ENCODE results near the gene CPEB3. TPM values are rescaled to one million over a fixed set of nuclear protein-coding genes. Genes with fewer than 3 reads are reported as not detected.
A peak's percentile ranks its signal among the peaks of the same experiment; 100 is the strongest.

Gene CPEB3
- total RNA-seq, 1 experiment from 2014 or later, result 0.62 TPM

GRCh38 chr10:92102601-92103213, 188.2 kb downstream of the CPEB3 start:
- Histone ChIP-seq H3K4me3 (ENCODE audit: insufficient read depth, low read depth, low read length) (no peak overlapping the region), H3K36me3 (replicated peaks; ENCODE audit: control insufficient read depth, insufficient read depth, low read length) (no peaks in the 10 kb centered on the region), H3K27me3 (ENCODE audit: control insufficient read depth, insufficient read depth, low read length) (no peaks in the 10 kb centered on the region)
- DNase-seq, result no peak

DNA sequence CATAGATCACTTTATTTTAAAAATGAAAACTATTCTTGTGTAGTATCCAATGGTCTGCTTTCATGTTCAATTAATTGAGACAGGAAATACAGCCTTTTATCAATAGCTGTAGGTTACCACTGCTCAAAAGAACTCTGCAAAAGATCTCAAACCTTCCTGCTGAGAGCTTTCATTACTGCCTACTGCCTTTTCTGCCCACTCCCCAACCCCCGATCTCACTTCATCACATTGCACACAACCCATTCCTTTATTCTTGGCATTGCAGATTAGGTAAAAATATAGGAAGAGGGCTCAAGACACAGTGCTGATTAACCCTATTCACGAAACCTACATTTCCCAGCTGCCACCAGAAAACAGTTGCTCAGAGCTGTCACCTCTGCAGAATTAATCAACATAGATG, 195.9 kb downstream of the CPEB3 start:
- no peaks in the 10 kb centered on the region for H3K27me3 ChIP-seq (ENCODE audit: control insufficient read depth, insufficient read depth, low read length)
- no peak for DNase-seq
- H3K36me3 ChIP-seq (replicated peaks; ENCODE audit: control insufficient read depth, insufficient read depth, low read length), result no peaks in the 10 kb centered on the region
- H3K4me3 ChIP-seq (ENCODE audit: insufficient read depth, low read depth, low read length), result no peak overlapping the region

GRCh38 chr10:92091965-92092364, 198.9 kb downstream of the CPEB3 start:
- H3K4me3 ChIP-seq (ENCODE audit: insufficient read depth, low read depth, low read length), result no peak overlapping the region
- no peaks in the 10 kb centered on the region for H3K27me3 ChIP-seq (ENCODE audit: control insufficient read depth, insufficient read depth, low read length)
- DNase-seq, result no peak
- H3K36me3 ChIP-seq (replicated peaks; ENCODE audit: control insufficient read depth, insufficient read depth, low read length), result no peaks in the 10 kb centered on the region

GRCh38 chr10:92087750-92088395, 203.0 kb downstream of the CPEB3 start:
- H3K4me3 ChIP-seq (ENCODE audit: insufficient read depth, low read depth, low read length), result no peak overlapping the region
- peak; percentile 74 for DNase-seq
- H3K27me3 ChIP-seq (ENCODE audit: control insufficient read depth, insufficient read depth, low read length), result no peaks in the 10 kb centered on the region
- no peaks in the 10 kb centered on the region for H3K36me3 ChIP-seq (replicated peaks; ENCODE audit: control insufficient read depth, insufficient read depth, low read length)

GRCh38 chr10:92082583-92083280, 208.1 kb downstream of the CPEB3 start:
- Histone ChIP-seq H3K36me3 (replicated peaks; ENCODE audit: control insufficient read depth, insufficient read depth, low read length) (no peaks in the 10 kb centered on the region), H3K4me3 (ENCODE audit: insufficient read depth, low read depth, low read length) (no peak overlapping the region), H3K27me3 (ENCODE audit: control insufficient read depth, insufficient read depth, low read length) (no peaks in the 10 kb centered on the region)
- no peak for DNase-seq

- H3K27me3 ChIP-seq (ENCODE audit: control insufficient read depth, insufficient read depth, low read length), result no peaks in the 10 kb centered on the region
- no peaks in the 10 kb centered on the region for H3K36me3 ChIP-seq (replicated peaks; ENCODE audit: control insufficient read depth, insufficient read depth, low read length)
- H3K4me3 ChIP-seq (ENCODE audit: insufficient read depth, low read depth, low read length), result no peak overlapping the region
- no peak for DNase-seq
Measured at GRCh38 chr10:92081641-92082040, 209.2 kb downstream of the CPEB3 start.

DNA sequence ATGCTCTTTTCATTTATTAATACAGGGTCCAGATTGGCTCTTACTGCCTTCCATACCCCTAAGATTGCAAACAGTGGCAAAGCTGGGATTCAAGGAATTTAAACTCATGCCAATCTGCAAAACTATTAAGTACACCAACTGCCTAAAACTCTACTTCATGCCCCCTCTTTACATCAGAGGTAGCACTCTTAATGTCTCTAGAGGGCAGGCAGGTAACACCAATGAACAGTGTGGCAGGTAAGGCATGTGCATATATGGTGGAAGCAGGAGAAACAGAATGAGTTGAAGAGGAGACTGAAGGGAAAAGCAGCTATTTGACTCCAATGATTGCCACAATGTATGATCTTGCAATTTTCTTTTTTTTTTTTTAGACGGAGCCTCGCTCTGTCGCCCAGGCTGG, 210.6 kb downstream of the CPEB3 start:
- no peaks in the 10 kb centered on the region for H3K36me3 ChIP-seq (replicated peaks; ENCODE audit: control insufficient read depth, insufficient read depth, low read length)
- DNase-seq, result peak; percentile 8
- H3K4me3 ChIP-seq (ENCODE audit: insufficient read depth, low read depth, low read length), result no peak overlapping the region
- H3K27me3 ChIP-seq (ENCODE audit: control insufficient read depth, insufficient read depth, low read length), result no peaks in the 10 kb centered on the region

GRCh38 chr10:92079003-92079402, 211.9 kb downstream of the CPEB3 start:
- no peak for DNase-seq

DNA sequence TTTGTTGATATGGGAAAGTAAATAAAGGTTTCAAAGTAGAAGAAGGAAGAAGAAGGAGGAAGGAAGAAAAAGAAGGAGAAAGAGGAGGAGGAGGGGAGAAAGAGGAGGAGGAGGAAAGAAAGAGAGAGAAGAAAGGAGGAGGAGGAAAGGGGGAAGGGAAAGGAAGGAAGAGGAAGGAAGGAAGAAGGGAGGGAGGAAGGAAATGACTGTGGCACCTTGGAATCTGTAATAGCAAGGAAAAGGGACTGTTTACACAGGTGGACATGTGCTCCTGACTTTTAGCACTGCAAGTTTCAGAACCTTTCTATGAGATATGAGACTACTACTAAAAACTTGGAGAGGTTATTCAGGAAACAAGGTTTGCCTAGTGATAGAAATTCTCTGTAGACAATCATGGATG, 214.2 kb downstream of the CPEB3 start:
- H3K36me3 ChIP-seq (replicated peaks; ENCODE audit: control insufficient read depth, insufficient read depth, low read length), result no peaks in the 10 kb centered on the region
- no peak overlapping the region for H3K4me3 ChIP-seq (ENCODE audit: insufficient read depth, low read depth, low read length)
- no peaks in the 10 kb centered on the region for H3K27me3 ChIP-seq (ENCODE audit: control insufficient read depth, insufficient read depth, low read length)
- no peak for DNase-seq

More at GRCh38 chr10:92079003-92079402, 211.9 kb downstream of the CPEB3 start:
- Histone ChIP-seq H3K36me3 (replicated peaks; ENCODE audit: control insufficient read depth, insufficient read depth, low read length) (no peaks in the 10 kb centered on the region), H3K27me3 (ENCODE audit: control insufficient read depth, insufficient read depth, low read length) (no peaks in the 10 kb centered on the region), H3K4me3 (ENCODE audit: insufficient read depth, low read depth, low read length) (no peak overlapping the region)

GRCh38 chr10:92075829-92076228, 215.0 kb downstream of the CPEB3 start:
- no peak for DNase-seq
- no peaks in the 10 kb centered on the region for H3K27me3 ChIP-seq (ENCODE audit: control insufficient read depth, insufficient read depth, low read length)
- H3K36me3 ChIP-seq (replicated peaks; ENCODE audit: control insufficient read depth, insufficient read depth, low read length), result no peaks in the 10 kb centered on the region
- H3K4me3 ChIP-seq (ENCODE audit: insufficient read depth, low read depth, low read length), result no peak overlapping the region

DNA sequence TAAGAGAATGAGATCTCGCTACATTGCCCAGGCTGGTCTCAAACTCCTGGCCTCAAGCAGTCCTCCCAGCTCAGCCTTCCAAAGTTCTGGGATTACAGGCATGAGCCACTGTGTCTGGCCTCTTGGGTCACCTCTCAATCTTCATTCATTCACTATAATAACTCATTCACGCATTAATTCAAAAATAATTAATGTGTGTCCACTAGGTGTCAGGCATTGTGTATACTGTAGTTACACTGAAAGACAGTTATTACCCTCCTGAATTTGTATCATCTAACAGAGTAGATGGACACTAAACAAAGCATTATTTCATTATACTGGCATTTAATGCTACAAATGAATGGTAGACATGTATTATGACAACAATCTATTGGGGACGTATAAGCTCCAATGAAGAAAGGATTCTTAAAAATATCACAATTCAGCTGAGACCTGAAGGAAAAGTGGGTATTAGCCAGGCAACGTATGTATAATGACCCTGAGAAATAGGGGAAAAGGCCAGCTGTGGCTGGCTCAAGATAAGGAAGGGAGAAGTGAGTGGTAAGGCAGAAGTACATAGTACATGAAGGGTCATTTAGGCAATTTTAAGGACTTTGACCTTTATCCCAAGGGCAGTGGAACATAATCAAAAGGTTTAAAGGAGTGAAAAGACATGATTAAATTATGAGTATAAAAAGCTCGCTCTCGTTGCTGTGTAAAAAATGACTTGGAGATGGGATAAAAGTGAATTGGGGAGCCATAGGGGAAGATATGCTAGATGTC, 216.6 kb downstream of the CPEB3 start:
- DNase-seq, result no peak
- Histone ChIP-seq H3K36me3 (replicated peaks; ENCODE audit: control insufficient read depth, insufficient read depth, low read length) (no peaks in the 10 kb centered on the region), H3K27me3 (ENCODE audit: control insufficient read depth, insufficient read depth, low read length) (no peaks in the 10 kb centered on the region), H3K4me3 (ENCODE audit: insufficient read depth, low read depth, low read length) (no peak overlapping the region)

GRCh38 chr10:92068900-92069299, 222.0 kb downstream of the CPEB3 start:
- no peak overlapping the region for H3K4me3 ChIP-seq (ENCODE audit: insufficient read depth, low read depth, low read length)
- no peaks in the 10 kb centered on the region for H3K36me3 ChIP-seq (replicated peaks; ENCODE audit: control insufficient read depth, insufficient read depth, low read length)
- no peaks in the 10 kb centered on the region for H3K27me3 ChIP-seq (ENCODE audit: control insufficient read depth, insufficient read depth, low read length)
- no peak for DNase-seq

DNA sequence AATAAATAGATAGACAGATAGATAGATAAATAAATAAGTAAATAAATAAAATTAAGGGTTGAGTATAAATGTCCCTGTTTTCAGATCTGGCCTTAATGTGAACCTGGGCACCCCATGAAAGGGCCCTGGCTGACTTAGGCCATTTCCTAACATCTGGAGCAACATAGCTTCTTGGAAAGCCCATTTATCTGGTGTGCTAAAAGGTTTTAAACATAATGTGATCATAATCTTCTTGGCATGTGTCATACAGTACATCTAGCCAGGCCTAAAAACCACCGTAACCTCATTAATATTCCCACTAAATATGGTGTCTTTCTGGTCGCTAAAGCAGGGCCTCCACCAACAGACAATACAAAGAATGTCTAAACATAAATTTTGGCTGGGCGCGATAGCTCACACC, 224.5 kb downstream of the CPEB3 start:
- Histone ChIP-seq H3K4me3 (ENCODE audit: insufficient read depth, low read depth, low read length) (no peak overlapping the region), H3K27me3 (ENCODE audit: control insufficient read depth, insufficient read depth, low read length) (no peaks in the 10 kb centered on the region), H3K36me3 (replicated peaks; ENCODE audit: control insufficient read depth, insufficient read depth, low read length) (no peaks in the 10 kb centered on the region)
- DNase-seq, result no peak

GRCh38 chr10:92064506-92064905, 226.4 kb downstream of the CPEB3 start:
- Histone ChIP-seq H3K27me3 (ENCODE audit: control insufficient read depth, insufficient read depth, low read length) (no peaks in the 10 kb centered on the region), H3K4me3 (ENCODE audit: insufficient read depth, low read depth, low read length) (no peak overlapping the region), H3K36me3 (replicated peaks; ENCODE audit: control insufficient read depth, insufficient read depth, low read length) (no peaks in the 10 kb centered on the region)
- no peak for DNase-seq

DNA sequence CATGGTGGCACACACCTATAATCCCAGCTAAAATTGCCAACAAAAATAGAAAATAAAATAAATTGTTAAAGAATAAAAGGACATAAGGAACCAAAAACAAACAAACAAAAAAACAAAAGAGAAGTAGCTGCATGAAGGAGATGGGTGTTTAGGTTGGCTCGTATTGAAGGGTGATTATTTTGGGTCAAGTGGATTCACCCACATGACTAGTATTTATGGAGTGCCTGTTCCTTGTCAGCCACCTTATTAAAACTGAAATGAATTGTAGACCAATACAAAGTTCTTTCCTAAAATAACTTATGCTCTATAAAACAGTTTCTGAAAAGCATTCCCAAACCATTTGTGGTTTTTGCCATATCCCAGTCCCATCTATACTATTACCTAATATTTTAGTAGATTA, 228.6 kb downstream of the CPEB3 start:
- Histone ChIP-seq H3K36me3 (replicated peaks; ENCODE audit: control insufficient read depth, insufficient read depth, low read length) (no peaks in the 10 kb centered on the region), H3K4me3 (ENCODE audit: insufficient read depth, low read depth, low read length) (no peak overlapping the region)
- no peak for DNase-seq

More for the DNA sequence above, 228.6 kb downstream of the CPEB3 start:
- H3K27me3 ChIP-seq (ENCODE audit: control insufficient read depth, insufficient read depth, low read length), result no peaks in the 10 kb centered on the region
